ENCODE results near the gene MBD3L5.
"Not testable (repeated sequence)": the region's sequence is repeated elsewhere in the genome, so short reads cannot be mapped to it uniquely, and the experiment has no call there.

DNA sequence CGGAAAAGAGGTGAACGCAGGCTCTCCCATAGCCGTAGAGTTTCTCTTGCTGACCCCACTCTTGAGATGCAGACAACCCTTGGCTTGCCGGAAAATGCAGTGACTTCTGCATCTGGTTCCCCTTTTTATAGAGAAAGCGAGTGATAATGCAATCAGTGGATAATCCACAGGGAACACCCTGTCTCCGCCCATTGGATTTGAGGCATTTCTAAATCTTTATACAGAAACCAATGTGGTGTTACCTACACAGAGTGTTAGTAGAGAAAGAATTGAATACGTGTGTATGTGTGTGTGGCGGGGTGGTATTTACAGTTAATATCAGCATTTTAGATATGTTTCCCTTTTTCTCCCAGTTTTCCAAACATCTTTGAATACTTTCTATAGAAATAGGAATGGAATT, 28.2 kb downstream of the MBD3L5 start, which contains the start of gene MBD3L3:
- TF ChIP-seq, protein P1, sequence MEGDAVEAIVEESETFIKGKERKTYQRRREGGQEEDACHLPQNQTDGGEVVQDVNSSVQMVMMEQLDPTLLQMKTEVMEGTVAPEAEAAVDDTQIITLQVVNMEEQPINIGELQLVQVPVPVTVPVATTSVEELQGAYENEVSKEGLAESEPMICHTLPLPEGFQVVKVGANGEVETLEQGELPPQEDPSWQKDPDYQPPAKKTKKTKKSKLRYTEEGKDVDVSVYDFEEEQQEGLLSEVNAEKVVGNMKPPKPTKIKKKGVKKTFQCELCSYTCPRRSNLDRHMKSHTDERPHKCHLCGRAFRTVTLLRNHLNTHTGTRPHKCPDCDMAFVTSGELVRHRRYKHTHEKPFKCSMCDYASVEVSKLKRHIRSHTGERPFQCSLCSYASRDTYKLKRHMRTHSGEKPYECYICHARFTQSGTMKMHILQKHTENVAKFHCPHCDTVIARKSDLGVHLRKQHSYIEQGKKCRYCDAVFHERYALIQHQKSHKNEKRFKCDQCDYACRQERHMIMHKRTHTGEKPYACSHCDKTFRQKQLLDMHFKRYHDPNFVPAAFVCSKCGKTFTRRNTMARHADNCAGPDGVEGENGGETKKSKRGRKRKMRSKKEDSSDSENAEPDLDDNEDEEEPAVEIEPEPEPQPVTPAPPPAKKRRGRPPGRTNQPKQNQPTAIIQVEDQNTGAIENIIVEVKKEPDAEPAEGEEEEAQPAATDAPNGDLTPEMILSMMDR (IDR thresholded peaks at IDR 0.05): not testable (repeated sequence)
- TF ChIP-seq POLR2A (IDR thresholded peaks at IDR 0.05): not testable (repeated sequence)
